ENCODE data around the gene NPLOC4. TPM values are rescaled to one million over a fixed set of nuclear protein-coding genes. Genes with fewer than 3 reads are reported as not detected.

The NPLOC4 gene
- total and polyA plus RNA-seq, 2 of the 13 experiments (the other 11 are each of a cell fraction or from before 2014, with no cell fraction given) = 57.0 to 97.0 TPM

- FAIRE-seq = no peak
- H4K20me1 ChIP-seq (ENCODE audit: insufficient read depth, low read length) = peaks cover 5% of the 10 kb centered on the region; the same call in 1 of the 2 replicates
- POLR2A ChIA-PET = no interaction called here
- CTCF ChIA-PET (ENCODE audit: low intra/inter-chr PET ratio, low total read pairs) = no interaction called here
- no peak for DNase-seq (ENCODE audit: low spot score)
- H3K4me1 ChIP-seq (ENCODE audit: insufficient read depth, low read length) = peaks cover 21% of the 10 kb centered on the region
- intact Hi-C loops (cut with micrococcal nuclease; ENCODE audit: unreplicated experiment) (no loop called here), in situ Hi-C loops (cut with HindIII; ENCODE audit: extremely low pct_ligation_motif_present, low pct_unique_long_range_greater_than_20kb) (no loop called here)
- 14% methylated on average over 6 of the region's 21 CpGs for WGBS (ENCODE audit: low lambda C conversion rate)
- no TSS peak for BruUV-seq (replicated peaks)
- no peak overlapping the region for H2AFZ ChIP-seq (ENCODE audit: low read length)
- H3K79me2 ChIP-seq (ENCODE audit: insufficient read depth, low read length) = no peaks in the 10 kb centered on the region
- peak overlapping the region; percentile 30 for H3K9ac ChIP-seq (ENCODE audit: insufficient read depth, low read depth, low read length)
- peak overlapping the region in 1 of 3 experiments; percentile 32; a peak in 1 of 6 replicates for H3K4me3 ChIP-seq (replicated peaks in 1 of 3; ENCODE audit: insufficient read depth in 1 of 3, low read depth in 2 of 3, low read length in 3 of 3)
- H3K27ac ChIP-seq (ENCODE audit: extremely low read length, insufficient read depth, low read length) = no peak overlapping the region
- peak; percentile 24 for ATAC-seq
- peaks cover 8 to 19% of the 10 kb centered on the region in 2 experiments for H3K27me3 ChIP-seq (ENCODE audit: control insufficient read depth in 1 of 2, insufficient read depth in 2 of 2, low read length in 2 of 2)
- peaks cover 15% of the 10 kb centered on the region; the same call in 1 of the 2 replicates for H3K9me3 ChIP-seq (ENCODE audit: low read length)
- H3K36me3 ChIP-seq (replicated peaks in 1 of 2; ENCODE audit: control insufficient read depth in 1 of 2, insufficient read depth in 2 of 2, low read length in 2 of 2) = no peaks in the 10 kb centered on the region
- peak overlapping the region; percentile 61 for H3K4me2 ChIP-seq (ENCODE audit: low read depth, low read length)
- TF ChIP-seq HNRNPLL (IDR thresholded peaks at IDR 0.05; ENCODE audit: low read depth, low read length, poor library complexity, severe bottlenecking) (peak; percentile 13), DR1 (CRISPR knock-in tag; IDR thresholded peaks at IDR 0.05) (no peak), ZNF563 (CRISPR knock-in tag; IDR thresholded peaks at IDR 0.05) (0 out of 2 replicates have a peak, but pooled peaks have one; percentile 38), ZFP91 (CRISPR knock-in tag; IDR thresholded peaks at IDR 0.05; ENCODE audit: borderline replicate concordance) (0 out of 2 replicates have a peak, but pooled peaks have one; percentile 17), AGO1 (IDR thresholded peaks at IDR 0.05; ENCODE audit: low read depth, low read length, poor library complexity, severe bottlenecking) (peak; percentile 95), ZFX (CRISPR knock-in tag; IDR thresholded peaks at IDR 0.05; ENCODE audit: low read depth) (peak; percentile 40; the same call in 1 of the 2 replicates), PRDM15 (CRISPR knock-in tag; IDR thresholded peaks at IDR 0.05) (peak; percentile 9; the same call in 1 of the 2 replicates), ZNF101 (CRISPR knock-in tag; IDR thresholded peaks at IDR 0.05; ENCODE audit: borderline replicate concordance, low read depth) (no peak), CEBPZ (IDR thresholded peaks at IDR 0.05; ENCODE audit: low read length) (no peak), MED8 (CRISPR knock-in tag; IDR thresholded peaks at IDR 0.05; ENCODE audit: insufficient replicate concordance) (no peak), ZFY (CRISPR knock-in tag; IDR thresholded peaks at IDR 0.05) (peak; percentile 38; the same call in 1 of the 2 replicates), ZKSCAN5 (CRISPR knock-in tag; IDR thresholded peaks at IDR 0.05) (no peak), SOX6 (IDR thresholded peaks at IDR 0.05) (no peak), SOX6 (CRISPR knock-in tag; IDR thresholded peaks at IDR 0.05) (no peak)
Measured at GRCh38 chr17:81533339-81534141, 103.4 kb downstream of the NPLOC4 start.

All from HepG2 (cell line).